ENCODE data around the gene ADCY3.

ADCY3 gene

DNA sequence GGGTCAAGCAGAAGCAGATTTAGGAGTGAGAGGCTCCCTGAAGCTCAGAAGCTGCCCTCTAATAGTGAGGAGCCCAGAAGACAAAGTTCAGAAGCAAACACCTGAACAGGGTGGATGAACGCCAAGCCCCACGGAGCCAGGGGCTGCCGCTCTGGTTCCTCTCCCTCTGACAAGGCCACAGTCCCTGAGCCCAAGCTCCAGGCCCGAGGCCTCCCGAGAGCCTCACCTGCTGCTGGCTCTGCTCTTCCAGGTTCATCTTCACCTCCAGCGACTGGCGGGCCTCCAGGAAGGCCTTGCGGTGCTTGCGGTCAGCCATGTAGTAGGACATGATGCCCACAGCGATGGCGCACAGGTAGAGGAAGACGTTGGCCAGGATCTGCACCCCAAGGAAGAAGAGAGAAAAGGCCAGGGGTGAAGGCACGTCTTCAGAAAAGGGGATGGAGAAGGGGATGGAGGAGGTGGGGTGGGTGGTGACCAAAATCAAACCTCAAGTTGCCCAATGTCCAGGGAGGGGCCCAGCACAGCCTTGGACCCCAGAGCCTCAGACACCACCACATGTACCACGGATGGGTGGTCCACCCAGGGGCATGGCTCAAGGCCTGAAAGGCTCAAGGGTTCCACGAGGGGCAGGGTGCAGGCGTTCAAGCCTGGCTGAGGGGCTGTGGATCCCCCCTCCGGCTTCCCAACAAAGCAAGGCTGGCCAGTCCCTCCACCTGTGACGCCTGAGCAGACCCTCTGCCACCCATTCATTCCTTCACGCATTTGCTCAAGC lies 47.5 kb downstream of the ADCY3 start:
- no peak for DNase-seq

DNA sequence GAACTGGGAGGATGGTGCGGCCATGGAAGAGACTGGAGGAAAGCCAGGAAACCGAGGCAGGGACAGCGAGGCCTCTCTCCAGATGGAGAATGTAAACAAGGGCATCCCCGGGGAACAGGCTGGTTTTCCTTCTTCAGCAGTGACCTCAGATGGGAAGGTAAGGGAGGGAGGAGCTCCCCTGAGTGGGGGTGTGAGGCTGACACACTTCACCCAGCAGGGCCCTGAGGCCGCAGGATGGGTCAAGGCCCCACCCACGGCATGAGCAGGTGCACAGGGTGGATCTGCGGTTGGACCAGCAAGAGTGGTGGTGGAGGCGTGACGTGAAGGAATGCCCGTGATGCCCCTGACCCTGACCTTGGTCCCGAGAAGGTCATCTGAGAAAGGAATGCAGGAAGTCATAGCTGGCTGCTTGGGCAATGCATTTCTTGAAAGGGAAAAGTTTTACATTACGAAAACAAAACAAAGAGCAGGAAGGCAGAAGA lies 48.1 kb downstream of the ADCY3 start:
- DNase-seq: no peak

GRCh38 chr2:24870891-24871705 lies 48.9 kb downstream of the ADCY3 start:
- no peak for DNase-seq

- DNase-seq: no peak
Measured at GRCh38 chr2:24870440-24870839, 49.6 kb downstream of the ADCY3 start.

- DNase-seq: no peak
Measured at GRCh38 chr2:24866946-24867345, 53.1 kb downstream of the ADCY3 start.

- DNase-seq: no peak
Measured at GRCh38 chr2:24863641-24864040, 56.4 kb downstream of the ADCY3 start.

GRCh38 chr2:24861500-24861899 lies 58.5 kb downstream of the ADCY3 start:
- no peak for DNase-seq

- DNase-seq: no peak
Measured at GRCh38 chr2:24860631-24861030, 59.4 kb downstream of the ADCY3 start.

- no peak for DNase-seq
Measured at GRCh38 chr2:24859968-24860600, 60.0 kb downstream of the ADCY3 start.

DNA sequence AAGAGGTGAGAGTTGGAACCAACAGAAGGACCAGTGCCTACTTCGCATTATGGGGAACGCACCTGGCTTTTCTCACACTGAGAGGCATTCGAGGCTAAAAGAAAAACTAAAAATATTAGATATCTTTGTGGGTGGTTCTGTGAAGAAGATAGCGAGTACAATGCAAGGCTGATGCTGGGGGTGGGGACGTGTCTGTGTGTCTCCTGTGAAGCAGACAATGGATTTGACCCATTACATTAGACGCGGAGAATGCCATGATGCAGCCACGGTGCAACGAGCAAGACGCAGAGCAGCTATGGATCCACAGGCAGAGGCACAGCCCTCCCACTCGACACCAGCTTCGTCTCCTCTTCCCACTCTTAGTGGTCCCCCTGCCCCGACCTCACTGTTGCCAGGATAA lies 61.0 kb downstream of the ADCY3 start:
- no peak for DNase-seq

GRCh38 chr2:24857746-24858145 lies 62.3 kb downstream of the ADCY3 start:
- DNase-seq: no peak

DNA sequence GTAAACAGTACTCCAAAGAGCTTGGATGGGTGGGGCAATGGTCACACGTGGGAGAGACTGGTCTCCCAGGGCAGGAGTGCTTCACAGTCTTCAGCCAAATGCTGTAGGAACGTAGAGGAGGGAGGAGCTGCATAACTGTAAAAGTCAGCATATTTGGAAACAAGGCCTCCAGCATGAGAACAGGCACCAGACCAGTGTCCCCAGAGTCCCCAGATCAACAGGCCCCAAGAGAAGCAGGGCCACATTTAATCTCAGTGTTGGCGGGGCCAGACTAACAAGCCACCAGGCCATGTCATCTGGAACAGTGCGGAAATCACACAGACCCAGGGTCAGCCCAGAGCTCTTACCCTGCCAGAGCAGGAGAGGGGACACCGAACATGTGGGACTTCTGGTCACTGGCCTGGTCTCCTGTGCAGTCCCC lies 63.2 kb downstream of the ADCY3 start:
- no peak for DNase-seq

- no peak for DNase-seq
Measured at GRCh38 chr2:24855726-24856125, 64.3 kb downstream of the ADCY3 start.

DNA sequence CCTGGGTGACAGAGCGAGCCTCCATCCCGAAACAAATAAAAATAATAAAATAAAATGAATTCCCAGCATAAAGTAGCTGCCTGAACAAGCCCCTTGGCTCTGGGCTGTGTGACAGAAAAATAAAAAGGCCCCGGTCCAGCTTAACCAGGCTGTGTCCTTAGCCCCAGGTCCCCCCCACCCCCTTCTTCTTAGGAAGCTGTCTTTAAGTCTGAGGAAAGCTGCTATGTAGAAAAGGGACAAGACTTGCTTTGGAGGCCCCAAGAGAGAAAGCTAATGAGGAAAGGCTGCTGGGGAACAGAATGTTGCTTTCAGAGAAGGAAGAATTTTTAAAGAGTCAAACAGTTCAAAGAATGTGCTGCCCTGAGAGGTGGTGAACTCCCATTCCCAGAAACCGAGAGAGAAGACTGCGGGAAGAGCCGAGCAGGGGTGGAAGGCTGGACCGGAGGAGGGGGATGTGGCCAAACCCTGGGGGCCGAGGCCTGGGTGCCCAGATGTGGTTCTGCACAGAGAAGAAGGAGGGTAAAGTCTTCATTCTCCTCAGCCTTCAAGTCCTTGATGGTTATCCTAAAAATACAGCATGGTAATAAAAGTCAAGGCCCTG lies 64.9 kb downstream of the ADCY3 start:
- no peak for DNase-seq

DNA sequence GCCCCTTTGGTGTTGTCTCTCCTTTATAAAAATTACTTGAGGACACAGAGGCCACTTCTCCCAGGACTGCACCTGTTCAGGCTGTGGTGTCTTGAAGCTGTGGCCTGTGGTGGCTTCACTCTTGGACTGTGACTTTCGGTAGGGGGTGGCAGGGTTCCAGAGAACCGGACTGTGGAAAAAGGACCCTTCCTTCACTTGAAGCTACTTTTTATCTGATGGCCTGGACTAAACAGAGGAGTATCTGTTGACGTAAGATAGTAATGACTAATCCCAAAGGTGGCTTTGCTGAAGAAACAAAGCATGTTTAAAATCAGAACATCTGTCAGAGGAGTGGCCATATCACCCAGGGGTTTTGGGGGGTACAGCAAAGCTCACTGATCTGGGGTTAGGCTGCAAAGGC lies 66.0 kb downstream of the ADCY3 start:
- DNase-seq: no peak

GRCh38 chr2:24853046-24853445 lies 67.0 kb downstream of the ADCY3 start:
- no peak for DNase-seq

DNA sequence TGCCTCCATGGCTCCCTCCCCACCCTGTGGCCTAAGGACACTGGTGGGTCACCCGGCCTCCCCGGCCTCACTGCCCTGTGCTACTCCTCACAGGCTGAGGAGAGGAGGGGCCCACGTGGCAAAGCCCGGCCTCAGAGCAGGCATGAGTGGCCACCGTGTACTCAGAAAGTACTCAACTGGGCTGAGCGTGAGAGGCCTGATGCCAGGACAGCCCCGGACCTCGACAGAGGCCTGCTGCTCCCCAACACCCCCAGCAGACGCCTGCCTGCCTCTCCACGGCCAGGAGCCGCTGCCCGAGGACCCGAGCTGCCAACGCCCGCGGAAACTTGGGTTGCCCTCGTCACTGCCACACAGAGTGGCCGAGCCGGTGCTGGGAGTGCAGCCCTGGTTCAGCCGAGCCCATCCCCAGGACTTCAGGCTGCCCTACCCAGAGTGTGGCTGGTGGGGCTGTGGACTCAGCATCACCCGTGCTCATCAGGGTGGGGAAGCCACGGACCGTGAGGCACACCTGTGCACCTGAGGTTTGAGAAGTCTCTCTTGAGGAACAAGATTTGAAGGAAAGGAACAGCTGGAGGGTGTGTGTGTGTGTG lies 67.5 kb downstream of the ADCY3 start:
- no peak for DNase-seq

DNA sequence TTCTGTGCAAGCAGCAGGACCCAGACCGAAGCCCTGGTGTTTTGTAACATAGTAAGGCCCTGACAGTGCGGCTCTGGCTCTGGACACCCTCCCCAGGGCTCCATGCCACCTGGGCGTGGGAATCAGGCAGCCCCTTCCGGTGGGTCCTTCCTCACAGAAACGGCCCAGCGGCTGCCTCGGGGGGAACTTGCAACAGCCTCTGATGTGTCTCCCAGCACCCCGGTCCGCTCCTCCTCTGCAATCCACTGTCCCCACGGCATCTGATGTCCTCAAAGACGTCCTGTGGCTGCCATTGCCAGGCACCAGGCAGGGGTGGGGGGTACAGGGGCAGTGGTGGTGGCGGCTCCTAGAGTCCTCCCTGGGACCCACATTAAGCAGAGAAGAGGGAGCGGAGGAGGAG lies 68.0 kb downstream of the ADCY3 start:
- DNase-seq: no peak

- DNase-seq: no peak
Measured at GRCh38 chr2:24850944-24851343, 69.1 kb downstream of the ADCY3 start.

- DNase-seq: no peak
Measured at GRCh38 chr2:24845691-24846090, 74.3 kb downstream of the ADCY3 start.

- DNase-seq: no peak
Measured at GRCh38 chr2:24844023-24844685, 75.9 kb downstream of the ADCY3 start.

DNA sequence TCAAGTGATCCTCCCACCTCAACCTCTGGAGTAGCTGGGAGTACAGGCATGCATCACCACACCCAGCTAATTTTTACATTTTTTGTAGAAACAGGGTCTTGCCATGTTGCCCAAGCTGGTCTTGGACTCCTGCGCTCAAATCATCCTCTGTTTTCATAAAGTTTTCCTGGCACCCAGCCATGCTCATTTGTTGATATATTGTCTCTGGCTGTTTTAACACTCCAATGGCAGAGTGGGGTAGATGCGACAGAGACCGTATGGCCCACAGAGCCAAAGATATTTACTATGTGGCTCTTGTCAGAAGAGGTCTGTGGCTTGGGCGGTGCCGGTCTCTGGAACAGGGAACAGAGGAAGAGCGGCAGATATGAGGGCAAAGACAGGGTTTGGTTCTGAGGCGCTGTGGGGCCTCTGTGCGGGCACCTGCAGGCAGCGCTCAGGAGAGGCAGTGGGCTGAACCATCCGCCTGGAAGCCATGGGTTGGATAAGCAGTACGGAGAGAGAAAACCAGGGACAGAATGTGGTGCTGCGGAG lies 76.6 kb downstream of the ADCY3 start:
- DNase-seq: no peak
